ENCODE results near the gene NFASC. TPM values are rescaled to one million over a fixed set of nuclear protein-coding genes. Genes with fewer than 3 reads are reported as not detected.

The NFASC gene
- total and polyA plus RNA-seq, 9 of the 15 experiments (the other 6 are each of a cell fraction or from before 2014, with no cell fraction given): 0.03 to 0.16 (median 0.06) TPM; not detected in 6

GRCh38 chr1:204925701-204926100 lies 55.0 kb downstream of the NFASC start (continued):
- TF ChIP-seq JUND (IDR thresholded peaks at IDR 0.05; ENCODE audit: borderline replicate concordance, low read depth, low read length): peak; percentile 12; the same call in 1 of the 2 replicates
- no peak for TF ChIP-seq JUND (tag; IDR thresholded peaks at IDR 0.05; ENCODE audit: borderline replicate concordance, low read depth, low read length)
- peak; percentile 81 for TF ChIP-seq ARID1B (IDR thresholded peaks at IDR 0.05)
- no peak for TF ChIP-seq PBX2 (CRISPR knock-in tag; IDR thresholded peaks at IDR 0.05; ENCODE audit: low read depth)
- peak; percentile 61; the same call in 1 of the 2 replicates for TF ChIP-seq PBX2 (tag; conservative IDR thresholded peaks at IDR 0.05; ENCODE audit: low read depth)
- TF ChIP-seq NCOR1 (IDR thresholded peaks at IDR 0.05): peak; percentile 69
- peak; percentile 45 for TF ChIP-seq MEIS2 (IDR thresholded peaks at IDR 0.05; ENCODE audit: partially characterized antibody)
- TF ChIP-seq NFIC (IDR thresholded peaks at IDR 0.05): peak; percentile 67
- TF ChIP-seq TEAD1 (CRISPR knock-in tag; IDR thresholded peaks at IDR 0.05): 0 out of 4 replicates have a peak, but pooled peaks of 1 of the 2 experiments have one; percentile 38
- TF ChIP-seq TEAD4 (IDR thresholded peaks at IDR 0.05; ENCODE audit: low read length): peak; percentile 89
- TF ChIP-seq TEAD4 (CRISPR knock-in tag; IDR thresholded peaks at IDR 0.05; ENCODE audit: borderline replicate concordance): no peak
- TF ChIP-seq BDP1 (IDR thresholded peaks at IDR 0.05; ENCODE audit: insufficient read depth, insufficient read length): no peak
- peak; percentile 59; the same call in 1 of the 2 replicates for TF ChIP-seq CREB3 (tag; conservative IDR thresholded peaks at IDR 0.05; ENCODE audit: low read depth)
- peak; percentile 88 for TF ChIP-seq CBFA2T2 (conservative IDR thresholded peaks at IDR 0.05)
- peak; percentile 88 for TF ChIP-seq TAL1 (IDR thresholded peaks at IDR 0.05)
- TF ChIP-seq OTX1 (CRISPR knock-in tag; IDR thresholded peaks at IDR 0.05): 0 out of 2 replicates have a peak, but pooled peaks have one; percentile 9
- no peak for TF ChIP-seq MYBL2 (IDR thresholded peaks at IDR 0.05; ENCODE audit: low read depth)
- no peak for TF ChIP-seq MYBL2 (CRISPR knock-in tag; IDR thresholded peaks at IDR 0.05; ENCODE audit: borderline replicate concordance)
- TF ChIP-seq CBFB (CRISPR knock-in tag; IDR thresholded peaks at IDR 0.05): no peak
- 0 out of 2 replicates have a peak, but pooled peaks have one; percentile 35 for TF ChIP-seq FOXM1 (IDR thresholded peaks at IDR 0.05; ENCODE audit: low read depth)
- TF ChIP-seq FOXM1 (CRISPR knock-in tag; IDR thresholded peaks at IDR 0.05; ENCODE audit: low read depth): no peak
- peak; percentile 30; the same call in 1 of the 2 replicates for TF ChIP-seq EP300 (IDR thresholded peaks at IDR 0.05; ENCODE audit: low read length)
- TF ChIP-seq ZNF175 (CRISPR knock-in tag; IDR thresholded peaks at IDR 0.05; ENCODE audit: low read depth): peak; percentile 84; the same call in 1 of the 2 replicates
- TF ChIP-seq SMAD4 (CRISPR knock-in tag; conservative IDR thresholded peaks at IDR 0.05): peak; percentile 87
- peak; percentile 77 to 84 for TF ChIP-seq TRIM24 (IDR thresholded peaks at IDR 0.05)
- TF ChIP-seq MEF2D (tag; conservative IDR thresholded peaks at IDR 0.05; ENCODE audit: low read depth): 0 out of 2 replicates have a peak, but pooled peaks have one; percentile 25
- TF ChIP-seq TCF3 (CRISPR knock-in tag; IDR thresholded peaks at IDR 0.05): peak; percentile 87
- TF ChIP-seq SMARCA4 (IDR thresholded peaks at IDR 0.05): peak; percentile 58; the same call in 1 of the 2 replicates
- peak in 1 of 2 experiments; percentile 88; a peak in 1 of 4 replicates for TF ChIP-seq SRF (CRISPR knock-in tag; IDR thresholded peaks at IDR 0.05)
- peak; percentile 77; the same call in 1 of the 2 replicates for TF ChIP-seq ELF4 (CRISPR knock-in tag; IDR thresholded peaks at IDR 0.05)

All from K562 (cell line).